GM12801 (cell line): ENCODE measurements around the gene GCM1.

Experiments
- CTCF ChIP-seq: IDR thresholded peaks from one replicate; pipeline ENCODE4 v1.5.1; 2011; ENCODE audit warnings: control low read depth; ENCODE audit not compliant: insufficient read length; ENCODE audit errors: extremely low read depth

The GCM1 gene

DNA sequence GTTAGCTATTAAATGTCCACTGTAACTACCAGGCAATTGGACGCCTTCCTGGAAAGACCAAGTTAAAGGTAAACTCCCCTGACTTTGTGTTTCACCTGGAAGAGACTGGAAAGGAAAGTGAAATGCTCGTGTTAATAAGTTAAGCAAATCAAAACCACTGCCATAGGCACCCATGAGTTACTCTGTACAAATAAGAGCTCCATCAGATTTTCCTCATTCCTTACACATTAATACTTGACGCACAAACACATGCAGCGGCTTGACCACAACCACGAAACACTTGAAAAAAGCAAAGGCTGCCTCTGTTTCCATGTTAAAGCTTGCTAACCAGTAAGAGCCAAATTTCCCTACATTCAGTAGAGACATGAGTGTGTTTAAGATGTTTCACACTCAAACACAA is 19.8 kb downstream of the GCM1 start:
- no peak for TF ChIP-seq CTCF

GRCh38 chr6:53125276-53125675 is 23.4 kb downstream of the GCM1 start:
- no peak for TF ChIP-seq CTCF

DNA sequence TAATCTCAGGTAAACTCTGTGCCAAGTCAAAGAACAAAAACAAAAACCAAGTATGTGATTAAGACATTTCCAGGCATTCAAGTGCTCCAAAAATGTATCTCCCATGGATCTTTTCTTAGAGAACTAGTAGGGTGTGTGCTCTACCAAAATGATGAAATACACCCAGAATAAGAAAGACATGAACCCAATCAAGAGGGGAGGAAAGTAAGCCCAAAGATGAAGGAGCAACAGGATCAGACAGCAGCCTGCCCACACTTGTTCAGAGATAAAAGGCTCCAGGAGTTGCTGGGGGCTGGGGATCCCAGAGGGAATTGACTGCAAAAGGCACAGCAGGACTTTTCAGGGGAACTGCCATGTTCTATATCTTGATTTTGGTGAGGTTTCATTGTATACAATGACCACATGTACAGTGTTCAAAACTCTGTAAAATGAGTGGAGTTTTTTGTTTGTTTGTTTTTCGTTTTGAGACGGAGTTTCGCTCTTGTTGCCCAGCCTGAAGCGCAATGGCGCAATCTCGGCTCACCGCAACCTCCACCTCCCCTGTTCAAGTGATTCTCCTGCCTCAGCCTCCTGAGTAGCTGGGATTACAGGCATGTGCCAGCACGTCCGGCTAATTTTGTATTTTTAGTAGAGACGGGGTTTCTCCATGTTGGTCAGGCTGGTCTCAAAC is 24.4 kb downstream of the GCM1 start:
- no peak for TF ChIP-seq CTCF

DNA sequence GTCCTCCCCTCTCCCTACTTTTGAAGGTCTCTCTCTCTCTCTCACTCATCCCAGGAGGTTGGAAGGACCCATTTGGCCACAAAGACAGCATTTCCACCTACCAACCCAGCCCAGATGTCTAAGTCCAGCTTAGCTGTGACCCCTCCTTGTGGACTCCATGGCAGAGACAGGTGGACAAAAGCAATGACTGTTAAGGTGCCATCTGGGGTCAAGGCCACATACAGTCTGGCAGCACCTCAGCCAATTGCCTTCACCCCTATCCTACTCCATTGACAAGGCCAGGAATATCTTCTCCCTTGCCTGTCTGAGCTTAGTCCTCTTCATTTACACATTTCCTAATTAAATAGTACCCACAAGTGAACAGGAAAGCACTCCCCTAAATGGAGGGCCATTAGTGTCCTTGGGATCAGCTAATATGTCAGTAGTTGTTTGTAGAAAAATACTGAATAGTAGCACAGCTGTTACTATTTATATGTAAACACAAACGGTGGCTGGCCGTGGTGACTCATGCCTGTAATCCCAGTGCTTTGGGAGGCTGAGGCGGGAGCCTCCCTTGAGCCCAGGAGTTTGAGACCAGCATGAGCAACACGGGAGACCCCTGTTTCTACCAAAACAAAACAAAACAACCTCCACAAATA is 28.8 kb downstream of the GCM1 start:
- no peak for TF ChIP-seq CTCF

DNA sequence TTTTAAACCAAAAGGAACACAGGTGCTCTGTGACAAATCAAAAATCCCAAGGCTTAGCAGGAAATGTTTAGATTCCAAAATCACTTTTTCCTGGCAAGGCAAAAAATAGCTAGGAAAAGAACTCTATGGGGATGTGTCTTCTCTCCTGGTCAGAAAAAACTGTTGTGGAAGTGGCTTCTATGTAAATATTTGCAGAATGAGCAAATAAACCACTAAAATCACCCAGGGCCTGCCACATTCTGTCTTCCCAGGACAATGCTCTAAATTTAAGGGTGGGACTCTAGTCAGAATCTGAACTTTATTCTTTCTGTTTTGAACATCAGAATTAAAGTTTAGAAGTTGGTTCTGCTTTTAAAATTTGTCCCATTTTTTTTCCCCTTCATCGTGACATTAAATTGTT is 29.3 kb downstream of the GCM1 start:
- TF ChIP-seq CTCF, result no peak

GRCh38 chr6:53115741-53116140 is 32.9 kb downstream of the GCM1 start:
- no peak for TF ChIP-seq CTCF

DNA sequence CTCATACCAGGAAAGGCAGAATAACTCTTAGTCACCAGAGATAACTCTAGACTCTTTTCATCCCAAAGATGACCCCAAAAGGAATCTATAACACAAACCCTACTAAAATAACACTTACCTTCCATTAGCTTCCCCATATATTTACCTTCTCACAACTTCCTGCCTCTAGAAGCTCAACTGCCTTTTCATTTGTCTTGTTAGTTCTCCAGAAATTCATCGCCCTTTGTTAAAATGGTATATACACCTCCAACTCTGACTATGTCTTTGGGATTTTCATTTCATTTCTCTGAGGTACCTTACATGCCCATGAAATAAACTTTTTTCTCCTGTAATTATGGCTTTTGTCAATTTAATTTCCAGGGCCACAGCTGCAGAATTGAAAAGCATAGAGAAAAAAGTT is 33.5 kb downstream of the GCM1 start:
- no peak for TF ChIP-seq CTCF
